NCI-H146 treated with DMSO at 0.1 percent for 48 hours (cell line): ENCODE measurements around the gene MPDZ.

Source experiments
- DNase-seq: peaks from one replicate; lab custom pipeline; 2025; ENCODE audit not compliant: unreplicated experiment; lab: John Stamatoyannopoulos, UW

Gene MPDZ

GRCh38 chr9:13088720-13089427 is 190.6 kb downstream of the MPDZ start:
- peak; percentile 78 for DNase-seq

DNA sequence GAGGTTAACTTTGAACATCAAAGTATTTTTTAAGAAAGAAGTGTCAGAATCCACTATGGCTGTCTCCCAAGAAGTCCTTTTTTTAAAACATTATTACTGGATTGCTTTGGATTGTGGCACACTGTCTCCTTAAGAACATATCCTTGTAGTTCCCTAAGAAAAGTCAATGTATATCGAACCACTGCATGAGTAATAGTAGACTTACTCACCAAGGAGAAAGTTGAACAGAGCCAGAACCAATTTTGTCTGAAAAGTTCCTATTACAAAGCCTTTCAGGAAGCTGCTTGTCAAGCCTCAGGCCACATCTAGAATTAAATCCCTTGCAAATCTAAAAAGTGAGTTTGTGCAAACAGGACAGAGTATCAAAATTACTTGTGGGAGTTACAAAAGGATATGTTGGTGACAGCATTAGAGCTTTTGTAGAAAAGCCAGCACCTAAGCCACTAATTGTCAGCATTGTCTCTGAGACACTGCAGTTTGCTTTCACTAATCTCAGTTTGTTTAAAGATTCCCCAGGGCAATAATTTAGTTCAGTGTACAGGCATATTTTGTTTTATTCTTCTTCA is 195.4 kb downstream of the MPDZ start:
- peak; percentile 73 for DNase-seq

- DNase-seq = no peak
These were observed 196.1 kb downstream of the MPDZ start for GRCh38 chr9:13083366-13083765.

DNA sequence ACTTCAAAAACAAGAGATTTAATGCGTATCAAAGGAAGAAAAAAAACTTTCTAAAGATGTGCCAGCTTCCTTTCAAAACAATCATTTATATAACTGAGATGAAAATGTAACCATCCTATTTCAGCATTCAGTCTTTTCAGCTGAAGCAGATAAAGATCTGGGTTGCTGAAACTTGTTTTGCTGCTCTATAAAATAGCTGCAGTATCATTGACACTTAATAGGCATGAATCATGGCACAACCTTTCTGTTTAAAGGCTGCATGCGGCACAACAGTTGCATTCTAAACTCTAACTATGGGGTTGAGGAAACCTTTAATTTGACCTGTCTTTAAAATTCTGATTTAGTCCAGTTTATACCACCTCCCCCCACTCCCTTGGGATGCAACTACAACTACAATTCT is 196.7 kb downstream of the MPDZ start:
- no peak for DNase-seq

DNA sequence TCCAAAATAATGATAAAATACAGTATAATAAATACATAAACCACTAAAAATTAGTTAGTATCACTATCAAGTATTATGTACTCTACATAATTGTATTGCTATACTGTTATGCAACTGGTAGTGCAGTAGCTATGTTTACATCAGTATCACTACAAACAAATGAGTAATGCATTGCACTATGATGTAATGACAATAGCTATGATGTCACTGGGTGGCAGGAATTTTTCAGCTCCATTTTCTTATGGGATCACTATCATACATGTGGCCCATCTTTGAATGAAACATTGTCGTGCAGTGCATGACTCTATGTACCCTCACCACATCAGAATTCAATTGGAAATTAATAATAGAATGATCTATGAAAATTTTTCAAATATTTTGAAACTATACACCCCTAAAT is 201.3 kb downstream of the MPDZ start:
- no peak for DNase-seq

DNA sequence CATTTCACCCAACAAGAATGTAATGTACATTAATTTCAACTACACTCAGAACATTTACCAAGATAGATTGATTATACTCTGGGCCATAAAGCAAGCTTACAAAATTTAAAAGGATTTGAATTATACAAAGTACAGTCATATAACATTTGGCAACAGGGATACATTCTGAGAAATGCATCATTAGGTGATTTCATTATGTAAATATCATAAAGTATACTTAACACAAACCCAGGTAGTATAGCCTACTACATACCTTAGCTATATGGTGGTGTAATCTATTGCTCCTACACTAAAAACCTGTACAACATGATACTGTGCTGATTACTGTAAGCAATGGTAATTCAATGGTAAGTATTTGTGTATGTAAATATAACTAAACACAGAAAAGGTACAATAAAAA is 202.9 kb downstream of the MPDZ start:
- DNase-seq = no peak

- no peak for DNase-seq
These were observed 207.6 kb downstream of the MPDZ start for GRCh38 chr9:13071921-13072320.

- DNase-seq = peak; percentile 38
These were observed 208.6 kb downstream of the MPDZ start for GRCh38 chr9:13070612-13071595.

GRCh38 chr9:13069498-13069897 is 210.0 kb downstream of the MPDZ start:
- no peak for DNase-seq

GRCh38 chr9:13064676-13065075 is 214.8 kb downstream of the MPDZ start:
- no peak for DNase-seq

DNA sequence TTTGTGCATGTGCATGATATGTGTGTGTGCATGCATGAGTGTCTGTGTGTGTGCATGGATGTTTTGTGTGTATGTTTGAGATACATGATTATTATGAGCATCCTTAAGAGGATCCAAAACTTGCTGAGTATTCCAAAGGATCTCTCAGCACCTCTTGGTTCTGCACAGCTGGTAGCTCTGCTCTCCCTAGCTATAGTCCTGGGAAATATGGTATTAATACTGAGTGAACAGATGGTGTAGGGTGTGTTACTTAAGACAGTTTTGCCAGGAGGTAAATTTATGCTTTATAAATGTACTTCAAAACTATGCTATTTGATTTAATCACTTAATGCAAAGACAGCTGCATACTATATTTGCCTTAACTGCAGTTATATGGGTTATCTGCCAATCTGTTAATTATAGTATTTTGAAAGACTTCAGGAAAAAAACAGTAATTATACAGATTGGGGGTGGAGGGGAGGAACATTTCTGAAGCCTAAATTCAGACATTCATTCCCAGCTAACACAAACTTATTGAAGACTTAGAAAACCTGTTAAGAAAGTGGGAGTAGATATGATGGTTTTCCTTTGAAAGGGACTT is 215.5 kb downstream of the MPDZ start:
- DNase-seq = peak; percentile 57

- DNase-seq = no peak
These were observed 218.1 kb downstream of the MPDZ start for GRCh38 chr9:13061390-13061789.
